Adrenal gland (tissue), 12 donors: Measurements from ENCODE around the gene WNT10A. TPM values are rescaled to one million over a fixed set of nuclear protein-coding genes. Genes with fewer than 3 reads are reported as not detected.

ENCODE experiments used
- DNase-seq, 7 donors: peaks; one replicate each; pipeline ENCODE4 v3.0.0-alpha.2; 2019 to 2020
- H3K27ac ChIP-seq, 5 donors: fragments of 200-600 bp; sonication (generic) in 4 of 5; 1 replicate in 3 of 5; 2 replicates in 2 of 5; pipeline versions ENCODE4 v1.5.1 to v1.8.0; 2016 to 2020; ENCODE audit warnings: mild to moderate bottlenecking in 1 of 5
- H3K27me3 ChIP-seq: fragments of 200-600 bp; 2 replicates; pipeline ENCODE4 v1.8.0; 2021
- H3K36me3 ChIP-seq, 2 donors: fragments of 200-600 bp; replicated peaks in 1 of 2; 1 replicate in 1 of 2; 2 replicates in 1 of 2; pipeline versions ENCODE4 v1.5.1 to v1.8.0; 2018 to 2022
- H3K4me1 ChIP-seq, 2 donors: fragments of 200-600 bp; replicated peaks in 1 of 2; 1 replicate in 1 of 2; 2 replicates in 1 of 2; pipeline versions ENCODE4 v1.5.1 to v1.8.0; 2018 to 2021
- H3K4me3 ChIP-seq, 4 donors: fragments of 200-600 bp; sonication (generic) in 3 of 4; one replicate each; pipeline ENCODE4 v1.5.1; 2016 to 2018
- H3K9me3 ChIP-seq, 3 donors: fragments of 200-600 bp; sonication (generic) in 1 of 3; replicated peaks in 1 of 3; 1 replicate in 2 of 3; 2 replicates in 1 of 3; pipeline versions ENCODE4 v1.5.1 to v1.8.0; 2016 to 2021
- POLR2A ChIP-seq, 2 donors: fragments of 450-650 bp; IDR thresholded peaks; one replicate each; pipeline ENCODE4 v1.6.1; 2017; ENCODE audit warnings: antibody characterized with exemption in 2 of 2, mild to moderate bottlenecking in 2 of 2, moderate library complexity in 1 of 2
- WGBS, 4 donors: extraction: QIAGEN DNeasy Blood & Tissue Kit in 2 of 4; methylation state at CpG; one replicate each; pipeline versions ENCODE4 v1.1.5 to v1.1.7; 2013 to 2017; 5-methylcytosine and 5-hydroxymethylcytosine counted together
- intact Hi-C, 2 donors: fragments of 100-400 bp; cut with DNase I; formaldehyde crosslinking; loops; one replicate each; pipeline versions ENCODE4 v1.14.1 to v1.15.0; 2022 to 2023
- polyA plus RNA-seq, 3 donors: library from polyadenylated mRNA; stranded (reverse); fragments of 200-250 nt in 2 of 3; fragments of 350-450 nt in 1 of 3; fragmentation: Illumina TruSeq in 1 of 3; extraction: RNeasy Lipid Tissue Mini Kit (QIAGEN cat#74804) in 1 of 3; gene quantifications; one replicate each; pipeline ENCODE4 v1.2.3, GENCODE V29; 2013 to 2014
- total RNA-seq, 9 donors: library from RNA; depleted of rRNA in 4 of 9; stranded (reverse); fragments of >200 nt in 4 of 9; fragments of 120-200 nt in 1 of 9; fragmentation: NEBNext Ultra II Directional in 1 of 9; extraction: Animal tissue kit (Norgen Biotek cat#: 25700) in 1 of 9; gene quantifications; one replicate each; pipeline versions ENCODE4 v1.1.0 to v1.2.4, GENCODE V29; 2013 to 2023
- TF ChIP-seq, protein P1 (sequence below), 6 experiments: fragments of 450-650 bp in 4 of 6; fragments of 200-600 bp in 2 of 6; sonication (generic) in 1 of 6; IDR thresholded peaks; 1 replicate in 5 of 6; 2 replicates in 1 of 6; pipeline versions ENCODE4 v1.5.1 to v1.8.0; 2016 to 2021; ENCODE audit warnings: antibody characterized with exemption in 6 of 6, mild to moderate bottlenecking in 2 of 6, moderate library complexity in 1 of 6
- donor health status: healthy with polysubstance abuse.
- donor health status: Bipolar disorder and iron deficiency.
- donor health status: DM: yes; HTN: yes; CAD: no.
- donor health status: DM: no; HTN: no; CAD: no.
- donor health status: DM: no; HTN: no; CAD: no.
- donor health status: DM: yes; HTN: yes; CAD: no.

The WNT10A gene
- total and polyA plus RNA-seq, 12 donors = 0.07 to 0.43 (median 0.19) TPM; not detected in 8

- Histone ChIP-seq H3K36me3 (no peaks in the 10 kb centered on the region), H3K4me1 (peaks cover 7 to 19% of the 10 kb centered on the region in 2 donors), H3K27ac (no peak overlapping the region), H3K9me3 (no peaks in the 10 kb centered on the region), H3K4me3 (no peak overlapping the region), H3K27me3 (peaks cover 73% of the 10 kb centered on the region)
- TF ChIP-seq, protein P1, sequence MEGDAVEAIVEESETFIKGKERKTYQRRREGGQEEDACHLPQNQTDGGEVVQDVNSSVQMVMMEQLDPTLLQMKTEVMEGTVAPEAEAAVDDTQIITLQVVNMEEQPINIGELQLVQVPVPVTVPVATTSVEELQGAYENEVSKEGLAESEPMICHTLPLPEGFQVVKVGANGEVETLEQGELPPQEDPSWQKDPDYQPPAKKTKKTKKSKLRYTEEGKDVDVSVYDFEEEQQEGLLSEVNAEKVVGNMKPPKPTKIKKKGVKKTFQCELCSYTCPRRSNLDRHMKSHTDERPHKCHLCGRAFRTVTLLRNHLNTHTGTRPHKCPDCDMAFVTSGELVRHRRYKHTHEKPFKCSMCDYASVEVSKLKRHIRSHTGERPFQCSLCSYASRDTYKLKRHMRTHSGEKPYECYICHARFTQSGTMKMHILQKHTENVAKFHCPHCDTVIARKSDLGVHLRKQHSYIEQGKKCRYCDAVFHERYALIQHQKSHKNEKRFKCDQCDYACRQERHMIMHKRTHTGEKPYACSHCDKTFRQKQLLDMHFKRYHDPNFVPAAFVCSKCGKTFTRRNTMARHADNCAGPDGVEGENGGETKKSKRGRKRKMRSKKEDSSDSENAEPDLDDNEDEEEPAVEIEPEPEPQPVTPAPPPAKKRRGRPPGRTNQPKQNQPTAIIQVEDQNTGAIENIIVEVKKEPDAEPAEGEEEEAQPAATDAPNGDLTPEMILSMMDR (IDR thresholded peaks at IDR 0.05) = no peak
- TF ChIP-seq POLR2A (IDR thresholded peaks at IDR 0.05) = no peak
- WGBS, 4 donors = 37 to 47% (median 44%) methylated on average over 2 of the region's 2 CpGs
- intact Hi-C loops = no loop called here
- DNase-seq = no peak
Observed at GRCh38 chr2:218875692-218876246, 4.9 kb upstream of the WNT10A start.

- Histone ChIP-seq H3K9me3 (no peaks in the 10 kb centered on the region), H3K4me1 (peaks cover 7 to 14% of the 10 kb centered on the region in 2 donors), H3K27me3 (peaks cover 68% of the 10 kb centered on the region), H3K27ac (no peak overlapping the region), H3K4me3 (no peak overlapping the region), H3K36me3 (no peaks in the 10 kb centered on the region)
- 0% methylated on average over 3 of the region's 3 CpGs for WGBS, 4 donors
- intact Hi-C loops = no loop called here
- peak; percentile 63 to 92 (median 73) for DNase-seq
- no peak for TF ChIP-seq POLR2A (IDR thresholded peaks at IDR 0.05)
- TF ChIP-seq, protein P1 (IDR thresholded peaks at IDR 0.05) = peak; percentile 86 to 97 (median 94)
Observed at GRCh38 chr2:218876562-218877219, 4.0 kb upstream of the WNT10A start.

DNA sequence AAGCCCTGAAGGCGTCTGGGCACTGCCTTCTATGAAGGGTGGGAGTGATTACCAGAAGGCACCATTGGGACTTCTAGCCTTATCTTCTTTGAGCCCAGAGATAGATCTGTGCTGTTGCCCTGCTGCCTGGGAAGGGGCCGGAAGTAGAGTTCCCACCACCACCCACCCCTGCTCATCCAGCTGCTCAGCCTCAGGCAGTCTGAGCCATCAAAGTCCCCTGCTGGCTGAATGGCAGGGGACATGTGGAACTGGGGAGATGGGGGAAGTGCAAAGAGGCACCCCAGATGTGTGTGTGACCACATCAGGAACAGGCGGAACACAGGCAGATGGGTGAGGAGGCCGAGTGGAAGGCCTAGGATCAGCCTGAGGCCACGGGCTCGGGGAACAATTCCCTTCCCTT is 3.3 kb upstream of the WNT10A start:
- Histone ChIP-seq H3K4me3 (no peak overlapping the region), H3K9me3 (no peaks in the 10 kb centered on the region), H3K27ac (no peak overlapping the region), H3K4me1 (peaks cover 7 to 14% of the 10 kb centered on the region in 2 donors), H3K27me3 (peaks cover 66% of the 10 kb centered on the region), H3K36me3 (no peaks in the 10 kb centered on the region)
- TF ChIP-seq, protein P1 (IDR thresholded peaks at IDR 0.05) = no peak
- no peak for TF ChIP-seq POLR2A (IDR thresholded peaks at IDR 0.05)
- WGBS, 4 donors = 51 to 72% (median 59%) methylated on average over 5 to 6 of the region's 6 CpGs
- no peak for DNase-seq
- intact Hi-C loops = no loop called here

GRCh38 chr2:218877891-218878290 is 2.8 kb upstream of the WNT10A start:
- peaks cover 67% of the 10 kb centered on the region for H3K27me3 ChIP-seq
- H3K4me3 ChIP-seq = no peak overlapping the region
- TF ChIP-seq, protein P1 (IDR thresholded peaks at IDR 0.05) = no peak
- TF ChIP-seq POLR2A (IDR thresholded peaks at IDR 0.05) = no peak
- H3K27ac ChIP-seq = no peak overlapping the region
- no peak for DNase-seq
- no peaks in the 10 kb centered on the region for H3K9me3 ChIP-seq
- peaks cover 7 to 14% of the 10 kb centered on the region in 2 donors for H3K4me1 ChIP-seq
- WGBS, 4 donors = 33 to 52% (median 42%) methylated on average over 1 to 5 of the region's 5 CpGs
- no peaks in the 10 kb centered on the region for H3K36me3 ChIP-seq
- intact Hi-C loops = no loop called here
